ENCODE measurements around the gene MAS1.

DNA sequence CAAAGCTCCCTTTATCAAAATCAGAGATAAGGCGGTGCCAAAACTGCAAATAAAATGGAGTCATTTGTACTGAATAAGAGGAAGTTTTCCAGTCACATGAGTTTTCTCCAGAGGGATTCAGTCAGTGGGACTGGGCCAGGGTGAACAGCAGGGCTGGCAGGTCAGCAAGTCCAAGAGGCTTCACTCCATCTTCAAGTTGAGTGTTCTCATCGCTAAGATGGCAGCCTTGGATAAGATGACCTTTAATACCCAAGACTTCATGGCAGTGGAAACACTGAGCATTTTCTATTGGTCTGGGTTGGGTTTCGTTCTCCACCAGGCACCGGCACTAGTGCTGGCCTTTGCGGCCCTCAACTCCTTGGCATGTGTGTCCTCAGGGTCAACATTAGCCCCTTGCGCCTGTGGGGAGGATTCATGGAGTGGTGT, 48.8 kb downstream of the MAS1 start:
- TF ChIP-seq REST (IDR thresholded peaks at IDR 0.05; ENCODE audit: unreplicated experiment) (no peak), POLR2AphosphoS5 (IDR thresholded peaks at IDR 0.05; ENCODE audit: low read depth) (no peak), EZH2phosphoT487 (IDR thresholded peaks at IDR 0.05; ENCODE audit: unreplicated experiment) (no peak), JUNB (IDR thresholded peaks at IDR 0.05; ENCODE audit: unreplicated experiment) (no peak)
- TF ChIP-seq, protein P1, sequence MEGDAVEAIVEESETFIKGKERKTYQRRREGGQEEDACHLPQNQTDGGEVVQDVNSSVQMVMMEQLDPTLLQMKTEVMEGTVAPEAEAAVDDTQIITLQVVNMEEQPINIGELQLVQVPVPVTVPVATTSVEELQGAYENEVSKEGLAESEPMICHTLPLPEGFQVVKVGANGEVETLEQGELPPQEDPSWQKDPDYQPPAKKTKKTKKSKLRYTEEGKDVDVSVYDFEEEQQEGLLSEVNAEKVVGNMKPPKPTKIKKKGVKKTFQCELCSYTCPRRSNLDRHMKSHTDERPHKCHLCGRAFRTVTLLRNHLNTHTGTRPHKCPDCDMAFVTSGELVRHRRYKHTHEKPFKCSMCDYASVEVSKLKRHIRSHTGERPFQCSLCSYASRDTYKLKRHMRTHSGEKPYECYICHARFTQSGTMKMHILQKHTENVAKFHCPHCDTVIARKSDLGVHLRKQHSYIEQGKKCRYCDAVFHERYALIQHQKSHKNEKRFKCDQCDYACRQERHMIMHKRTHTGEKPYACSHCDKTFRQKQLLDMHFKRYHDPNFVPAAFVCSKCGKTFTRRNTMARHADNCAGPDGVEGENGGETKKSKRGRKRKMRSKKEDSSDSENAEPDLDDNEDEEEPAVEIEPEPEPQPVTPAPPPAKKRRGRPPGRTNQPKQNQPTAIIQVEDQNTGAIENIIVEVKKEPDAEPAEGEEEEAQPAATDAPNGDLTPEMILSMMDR (conservative IDR thresholded peaks at IDR 0.05; ENCODE audit: low read depth in 2 of 2): no peak
